Suprapubic skin (tissue), 4 donors: Measurements from ENCODE around the gene PEMT. TPM values are rescaled to one million over a fixed set of nuclear protein-coding genes. Genes with fewer than 3 reads are reported as not detected.

Source experiments
- DNase-seq, 2 donors: peaks; one replicate each; pipeline ENCODE4 v3.0.0-alpha.2; 2019; ENCODE audit warnings: low spot score in 2 of 2
- H3K27ac ChIP-seq: fragments of 200-600 bp; sonication (generic); one replicate; pipeline ENCODE4 v1.5.1; 2019
- H3K27me3 ChIP-seq: fragments of 200-600 bp; sonication (generic); one replicate; pipeline ENCODE4 v1.5.1; 2019
- H3K36me3 ChIP-seq: fragments of 200-600 bp; sonication (generic); one replicate; pipeline ENCODE4 v1.5.1; 2019
- H3K4me1 ChIP-seq: fragments of 200-600 bp; sonication (generic); one replicate; pipeline ENCODE4 v1.5.1; 2019
- H3K4me3 ChIP-seq: fragments of 200-600 bp; sonication (generic); one replicate; pipeline ENCODE4 v1.5.1; 2019; ENCODE audit warnings: mild to moderate bottlenecking
- H3K9me3 ChIP-seq: fragments of 200-600 bp; sonication (generic); one replicate; pipeline ENCODE4 v1.5.1; 2019
- CTCF ChIP-seq, 2 donors: fragments of 200-600 bp in 1 of 2; fragments of 450-650 bp in 1 of 2; sonication (generic) in 1 of 2; IDR thresholded peaks; one replicate each; pipeline ENCODE4 v1.5.1; 2016 to 2019; ENCODE audit warnings: antibody characterized with exemption in 2 of 2, mild to moderate bottlenecking in 1 of 2, moderate library complexity in 1 of 2
- EP300 ChIP-seq: sonication (generic); formaldehyde crosslinking; IDR thresholded peaks from one replicate; pipeline ENCODE4 v1.6.1; 2017; ENCODE audit warnings: antibody characterized with exemption
- POLR2A ChIP-seq, 2 donors: fragments of 450-650 bp; IDR thresholded peaks; one replicate each; pipeline ENCODE4 v1.6.1; 2017; ENCODE audit warnings: antibody characterized with exemption in 2 of 2, mild to moderate bottlenecking in 2 of 2, moderate library complexity in 2 of 2
- POLR2AphosphoS5 ChIP-seq, 3 donors: sonication (generic); formaldehyde crosslinking; IDR thresholded peaks; one replicate each; pipeline ENCODE4 v1.6.1; 2017; ENCODE audit warnings: antibody characterized with exemption in 3 of 3
- WGBS: methylation state at CpG from one replicate; pipeline ENCODE4 v1.1.5; 2018; 5-methylcytosine and 5-hydroxymethylcytosine counted together
- total RNA-seq, 4 donors: library from RNA; depleted of rRNA; stranded (reverse); fragments of >200 nt; gene quantifications; one replicate each; pipeline ENCODE4 v1.1.0, GENCODE V29; 2016

Gene PEMT
- total RNA-seq, 4 donors from 2014 or later = 25.7 to 60.6 (median 50.0) TPM

- Histone ChIP-seq H3K9me3 (no peaks in the 10 kb centered on the region), H3K4me1 (peaks cover 12% of the 10 kb centered on the region), H3K36me3 (no peaks in the 10 kb centered on the region), H3K27me3 (no peaks in the 10 kb centered on the region), H3K4me3 (no peak overlapping the region), H3K27ac (no peak overlapping the region)
- DNase-seq = no peak
- TF ChIP-seq EP300 = no peak
- no peak for TF ChIP-seq CTCF (IDR thresholded peaks at IDR 0.05)
- no peak for TF ChIP-seq POLR2AphosphoS5 (IDR thresholded peaks at IDR 0.05)
- TF ChIP-seq POLR2A (IDR thresholded peaks at IDR 0.05) = no peak
- WGBS = 77% methylated on average over 20 of the region's 20 CpGs
Measured at GRCh38 chr17:17545031-17545820, 46.3 kb downstream of the PEMT start.

- H3K4me1 ChIP-seq = peaks cover 12% of the 10 kb centered on the region
Measured at GRCh38 chr17:17542906-17543635, 48.4 kb downstream of the PEMT start.

GRCh38 chr17:17541640-17542001, 49.9 kb downstream of the PEMT start:
- Histone ChIP-seq H3K9me3 (no peaks in the 10 kb centered on the region), H3K36me3 (no peaks in the 10 kb centered on the region), H3K27me3 (no peaks in the 10 kb centered on the region), H3K4me3 (no peak overlapping the region), H3K27ac (no peak overlapping the region), H3K4me1 (peaks cover 12% of the 10 kb centered on the region)
- TF ChIP-seq CTCF (IDR thresholded peaks at IDR 0.05) (no peak), POLR2A (IDR thresholded peaks at IDR 0.05) (no peak), POLR2AphosphoS5 (IDR thresholded peaks at IDR 0.05) (no peak), EP300 (no peak)
- 45% methylated on average over 5 of the region's 5 CpGs for WGBS
- DNase-seq = no peak

More at GRCh38 chr17:17542906-17543635, 48.4 kb downstream of the PEMT start:
- H3K27me3 ChIP-seq = no peaks in the 10 kb centered on the region
- no peak overlapping the region for H3K27ac ChIP-seq
- H3K9me3 ChIP-seq = no peaks in the 10 kb centered on the region
- DNase-seq = no peak
- no peaks in the 10 kb centered on the region for H3K36me3 ChIP-seq
- H3K4me3 ChIP-seq = no peak overlapping the region
- no peak for TF ChIP-seq POLR2A (IDR thresholded peaks at IDR 0.05)
- no peak for TF ChIP-seq POLR2AphosphoS5 (IDR thresholded peaks at IDR 0.05)
- no peak for TF ChIP-seq CTCF (IDR thresholded peaks at IDR 0.05)
- TF ChIP-seq EP300 = no peak
- 98% methylated on average over 18 of the region's 22 CpGs for WGBS

GRCh38 chr17:17540935-17541639, 50.4 kb downstream of the PEMT start:
- no peak for DNase-seq
- 66% methylated on average over 7 of the region's 23 CpGs for WGBS
- no peaks in the 10 kb centered on the region for H3K9me3 ChIP-seq
- H3K27me3 ChIP-seq = no peaks in the 10 kb centered on the region
- TF ChIP-seq EP300 = no peak
- no peak overlapping the region for H3K4me3 ChIP-seq
- H3K4me1 ChIP-seq = peaks cover 8% of the 10 kb centered on the region
- H3K27ac ChIP-seq = no peak overlapping the region
- H3K36me3 ChIP-seq = no peaks in the 10 kb centered on the region

GRCh38 chr17:17540278-17540906, 51.1 kb downstream of the PEMT start:
- 54% methylated on average over 5 of the region's 15 CpGs for WGBS

More at GRCh38 chr17:17540278-17540906, 51.1 kb downstream of the PEMT start:
- H3K4me3 ChIP-seq = no peak overlapping the region
- H3K27ac ChIP-seq = no peak overlapping the region
- H3K4me1 ChIP-seq = peaks cover 3% of the 10 kb centered on the region
- no peak for DNase-seq
- H3K36me3 ChIP-seq = no peaks in the 10 kb centered on the region
- H3K9me3 ChIP-seq = no peaks in the 10 kb centered on the region
- no peak for TF ChIP-seq POLR2AphosphoS5 (IDR thresholded peaks at IDR 0.05)
- no peak for TF ChIP-seq POLR2A (IDR thresholded peaks at IDR 0.05)
- no peak for TF ChIP-seq EP300
- no peak for TF ChIP-seq CTCF (IDR thresholded peaks at IDR 0.05)
- H3K27me3 ChIP-seq = no peaks in the 10 kb centered on the region
